Stimulated activated CD8-positive, alpha-beta memory T cell treated with anti-CD3 and anti-CD28 coated beads, Interleukin-12 subunit alpha, Interleukin-12 subunit beta, amount 100 ng/mL, for 4 hours (primary cell): ENCODE data around the gene FAM72A.
"Not testable (repeated sequence)": the region's sequence is repeated elsewhere in the genome, so short reads cannot be mapped to it uniquely, and the experiment has no call there.

Source experiments
- DNase-seq: peaks from one replicate; pipeline ENCODE4 v3.0.0-alpha.2; 2020; ENCODE audit warnings: low read depth

Gene FAM72A

GRCh38 chr1:206215600-206216392 is 13.2 kb upstream of the FAM72A start:
- not testable (repeated sequence) for DNase-seq

DNA sequence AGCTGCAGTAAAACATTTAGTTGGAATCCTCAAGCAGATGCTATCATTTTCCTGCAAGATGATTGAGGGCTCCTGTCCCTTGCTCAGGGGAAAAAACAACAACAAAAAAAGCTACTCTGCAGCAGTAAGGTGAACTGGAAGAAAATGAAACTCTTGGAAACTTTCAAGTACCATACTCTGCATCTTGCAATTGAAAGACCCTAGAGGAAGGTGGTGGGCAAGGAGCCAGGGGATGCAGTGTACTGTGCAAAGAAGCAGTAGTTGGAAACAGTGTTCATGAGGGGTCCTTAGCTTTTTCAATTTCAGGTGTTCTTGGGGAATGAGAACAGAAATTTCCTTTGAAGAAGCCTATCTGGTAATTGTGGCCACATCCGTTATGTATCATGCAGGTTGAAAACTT is 8.2 kb upstream of the FAM72A start:
- DNase-seq: not testable (repeated sequence)

GRCh38 chr1:206205569-206205968 is 2.9 kb upstream of the FAM72A start:
- DNase-seq: not testable (repeated sequence)

- not testable (repeated sequence) for DNase-seq
Measured at GRCh38 chr1:206204871-206205270, 2.2 kb upstream of the FAM72A start.

GRCh38 chr1:206204159-206204511 is 1.5 kb upstream of the FAM72A start:
- DNase-seq: not testable (repeated sequence)

DNA sequence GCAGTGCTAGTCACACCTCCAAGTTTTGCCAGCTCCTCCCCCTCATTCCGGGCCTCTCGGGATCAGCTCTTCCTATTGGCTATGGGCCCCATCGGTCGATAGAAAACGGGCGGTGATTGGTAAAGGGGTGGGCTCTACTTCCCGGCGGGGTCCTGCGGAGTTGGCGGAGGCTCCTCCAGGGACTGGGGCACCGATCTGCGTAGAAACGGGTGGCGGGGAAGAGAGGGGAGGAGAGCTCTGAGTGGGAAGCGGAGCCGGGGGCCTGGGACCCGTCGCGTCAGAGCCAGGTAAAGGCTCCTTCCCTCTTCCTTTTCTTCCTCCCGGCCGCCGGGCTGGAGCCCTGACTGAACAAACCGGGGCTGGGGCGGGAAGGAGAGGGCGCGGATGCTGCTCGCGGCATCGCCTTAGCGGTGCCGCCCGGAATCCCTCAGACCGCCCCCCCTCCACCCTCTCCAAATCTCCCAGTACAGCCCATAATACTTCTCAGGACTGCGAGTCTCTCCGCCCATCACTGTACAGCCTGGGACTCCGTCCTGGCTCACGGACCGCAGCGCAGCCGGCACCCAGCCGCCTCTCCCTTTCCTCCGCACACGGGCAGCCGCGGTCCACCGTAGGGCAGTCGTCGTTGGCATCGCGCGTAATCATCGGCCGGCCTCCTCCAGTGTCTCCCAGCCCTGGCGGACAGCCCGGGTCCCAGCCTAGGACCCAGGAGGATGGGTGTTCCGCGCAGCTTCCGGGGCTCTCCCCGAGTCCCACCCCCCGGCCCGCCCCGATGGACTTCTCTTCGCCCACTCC is 922 bp upstream of the FAM72A start, which contains the start of gene SRGAP2:
TSS of gene SRGAP2 (plus strand) at position 178 of the 795 bp plus-strand sequence. CDS start 2,430 bp downstream, outside the sequence.
- peak; percentile 18 for DNase-seq

- DNase-seq: not testable (repeated sequence)
Measured at GRCh38 chr1:206196748-206197424, 5.8 kb downstream of the FAM72A start.

- DNase-seq: not testable (repeated sequence)
Measured at GRCh38 chr1:206195182-206195581, 7.5 kb downstream of the FAM72A start.

DNA sequence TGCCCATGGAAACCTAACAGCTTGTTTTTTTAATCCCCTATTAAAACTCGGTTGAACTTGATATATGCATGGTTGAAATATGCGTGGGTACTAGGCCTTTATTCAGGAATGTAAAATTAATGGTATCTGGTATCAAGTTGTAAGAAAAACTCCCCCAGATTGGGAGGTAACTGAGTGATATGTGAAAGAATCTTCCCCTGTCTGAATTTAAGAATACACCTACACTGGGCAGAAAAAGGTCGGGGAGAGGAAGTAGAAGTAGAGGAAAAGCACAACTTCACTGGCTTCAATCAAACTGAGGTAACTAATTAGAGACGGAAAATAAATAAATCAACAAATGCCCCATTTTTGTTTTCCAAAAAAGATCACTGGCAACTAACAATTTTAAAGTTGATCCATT is 15.8 kb downstream of the FAM72A start:
- DNase-seq: not testable (repeated sequence)

- not testable (repeated sequence) for DNase-seq
Measured at GRCh38 chr1:206185778-206186177, 16.9 kb downstream of the FAM72A start.

DNA sequence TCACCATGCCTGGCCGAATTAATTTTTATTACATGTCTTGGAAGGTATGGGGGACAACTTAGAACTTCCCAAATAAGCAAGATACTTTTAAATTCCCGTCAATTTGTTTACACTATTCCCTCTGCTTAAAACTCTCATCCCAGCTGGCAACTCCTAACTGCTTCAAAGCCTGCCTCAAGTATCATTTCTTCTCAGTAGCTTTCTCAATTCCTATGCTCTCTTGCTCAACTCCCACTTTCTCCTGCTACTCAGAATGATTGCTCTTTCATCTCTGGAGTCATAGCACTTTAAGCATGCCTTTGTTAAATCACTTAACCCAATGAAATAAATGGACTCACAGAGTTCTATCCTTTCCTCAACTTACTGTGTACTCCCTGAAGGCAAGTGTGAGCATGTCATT is 18.9 kb downstream of the FAM72A start:
- DNase-seq: not testable (repeated sequence)

DNA sequence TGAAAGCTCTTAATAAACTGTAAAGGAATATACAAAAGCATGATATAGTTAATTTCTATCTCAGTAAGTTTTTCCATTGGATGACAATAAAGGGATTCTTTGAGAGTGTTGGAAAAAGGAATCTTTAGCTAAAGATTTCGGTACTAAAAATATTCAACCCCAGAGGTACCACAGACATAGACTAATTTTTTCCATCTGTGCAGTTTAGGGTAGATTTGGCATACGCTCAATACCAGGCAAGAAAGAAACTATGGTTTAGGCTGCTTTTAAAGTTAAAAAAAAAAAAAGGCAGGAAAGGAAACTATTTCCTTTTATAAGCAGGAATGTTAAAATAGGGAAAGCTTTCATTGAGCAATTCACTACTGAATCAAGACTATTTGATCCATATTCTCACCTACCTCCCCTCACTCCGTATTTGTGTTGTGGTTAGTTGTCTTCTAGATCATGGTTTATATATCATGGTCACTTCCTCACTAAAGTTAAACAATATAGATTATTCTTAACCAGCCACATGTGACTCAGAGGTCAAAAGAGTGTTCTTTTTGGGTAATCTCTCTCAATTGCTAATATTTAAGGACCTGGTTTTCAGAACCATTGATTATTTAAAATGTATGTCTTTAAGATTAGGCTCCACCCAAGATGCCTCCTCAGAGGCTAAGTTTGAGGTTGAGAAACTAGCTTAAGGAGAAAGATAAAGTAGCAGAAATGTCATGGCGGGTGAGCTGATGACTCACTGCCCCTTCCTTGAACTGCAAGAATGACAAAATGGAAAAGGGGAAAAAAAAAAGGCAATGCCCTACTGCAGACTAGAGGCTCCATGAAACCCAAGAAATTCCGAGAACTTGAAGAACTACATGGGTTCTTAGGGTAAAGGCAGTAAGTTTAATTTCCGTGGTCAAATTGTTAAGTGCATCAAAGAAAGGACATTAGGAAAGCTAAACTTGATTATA is 20.0 kb downstream of the FAM72A start:
- DNase-seq: not testable (repeated sequence)

DNA sequence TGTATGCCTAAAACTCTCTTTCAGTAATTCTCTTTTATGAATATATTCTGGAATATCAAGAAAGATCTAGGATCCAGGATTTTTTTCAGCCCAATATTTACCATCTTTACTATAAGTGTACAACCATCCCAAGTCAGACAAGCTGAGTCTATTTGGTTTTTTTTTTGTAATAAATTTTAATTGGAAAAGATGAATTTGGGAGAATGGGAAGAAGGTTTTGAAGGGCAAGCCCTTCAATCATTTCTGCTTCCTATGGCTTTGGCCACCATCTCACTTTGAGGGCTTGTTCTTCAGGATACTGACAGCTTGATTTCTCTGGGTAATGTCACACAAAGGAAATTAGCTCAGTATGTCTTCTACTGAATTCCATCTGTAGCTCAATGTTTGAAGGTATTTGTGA is 23.0 kb downstream of the FAM72A start:
- not testable (repeated sequence) for DNase-seq

- DNase-seq: not testable (repeated sequence)
Measured at GRCh38 chr1:206178061-206178989, 24.3 kb downstream of the FAM72A start.

DNA sequence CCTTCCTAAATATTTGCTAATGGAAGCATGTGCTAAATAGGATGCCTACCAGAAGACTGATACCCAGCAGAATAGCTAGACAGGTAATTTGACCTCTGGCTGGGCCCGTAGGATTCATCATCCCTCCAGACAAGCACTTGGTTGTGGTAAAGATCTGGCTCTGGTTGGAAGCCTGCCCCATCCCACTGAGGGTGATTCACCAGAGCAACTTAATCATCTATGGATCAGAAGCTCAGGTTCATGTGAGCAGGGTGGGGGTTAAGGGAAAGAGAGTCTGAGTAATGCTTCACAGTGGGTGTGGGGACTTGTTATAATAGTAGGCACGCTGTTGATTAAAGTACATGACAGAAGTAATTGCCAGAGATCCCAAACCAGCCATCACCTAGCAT is 26.5 kb downstream of the FAM72A start:
- DNase-seq: not testable (repeated sequence)

DNA sequence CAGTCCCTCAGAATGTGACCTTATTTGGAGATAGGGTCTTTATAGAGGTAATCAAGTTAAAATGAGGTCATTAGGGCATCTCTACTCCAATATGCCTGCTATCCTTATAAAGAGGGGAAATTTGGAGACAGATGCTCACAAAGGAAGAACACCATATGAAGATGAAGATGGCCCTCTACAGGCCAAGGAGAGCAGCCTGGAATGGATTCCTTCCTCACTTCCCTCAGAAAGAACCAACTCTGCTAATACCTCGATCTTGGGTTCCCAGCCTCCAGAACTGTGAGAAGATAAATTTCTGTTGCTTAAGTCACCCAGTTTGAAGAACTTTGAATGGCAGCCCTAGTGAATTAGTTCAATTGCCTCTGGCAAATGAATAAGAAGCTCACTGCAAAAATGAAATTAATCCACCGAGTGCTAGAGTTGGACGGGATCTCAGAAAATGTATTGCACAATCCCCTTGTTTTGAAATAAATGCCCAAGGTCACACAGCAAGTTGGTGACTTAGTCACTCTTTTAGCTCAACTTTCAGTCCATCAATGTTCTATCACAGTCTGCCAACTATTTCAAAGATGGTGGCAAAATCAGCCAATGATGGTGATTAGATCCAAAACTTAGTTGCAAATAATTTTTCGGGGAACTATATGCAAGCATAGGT is 27.1 kb downstream of the FAM72A start:
- DNase-seq: not testable (repeated sequence)

DNA sequence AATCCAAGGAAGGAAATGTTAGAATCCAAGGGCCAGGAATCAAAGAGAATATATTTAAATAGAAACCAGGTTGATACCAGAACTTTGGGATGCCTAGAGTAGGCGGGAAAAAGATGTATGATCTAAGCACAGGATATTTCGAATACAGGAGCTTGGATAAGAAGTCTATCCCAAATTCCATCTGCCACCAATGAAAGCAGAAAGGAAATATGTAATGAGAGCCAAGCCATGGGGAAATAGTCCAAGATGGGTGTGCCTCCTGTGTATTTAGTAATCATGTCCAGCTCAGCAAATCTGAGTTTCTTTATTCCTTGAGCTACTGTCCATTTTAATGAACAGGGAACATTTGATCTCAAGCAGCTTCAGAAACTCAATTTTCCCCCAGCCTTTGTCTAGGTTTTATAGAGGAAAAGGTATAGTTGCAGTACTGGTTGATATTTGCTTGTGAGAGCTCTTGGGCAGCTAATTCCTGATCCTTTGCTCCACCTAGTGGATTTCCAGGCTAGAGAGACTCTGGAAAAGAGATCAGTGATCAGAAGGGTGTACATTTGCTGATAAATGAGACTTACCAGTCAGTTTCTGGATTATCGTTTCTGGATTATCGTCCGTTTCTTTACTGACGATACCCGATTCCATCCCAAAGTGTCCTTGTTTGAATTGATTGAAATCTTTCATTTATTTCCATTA is 28.3 kb downstream of the FAM72A start:
- not testable (repeated sequence) for DNase-seq

- DNase-seq: not testable (repeated sequence)
Measured at GRCh38 chr1:206173110-206173719, 29.4 kb downstream of the FAM72A start.
